K562 (cell line): Measurements from ENCODE around the gene KYAT1. TPM values are rescaled to one million over a fixed set of nuclear protein-coding genes. Genes with fewer than 3 reads are reported as not detected.
A peak's percentile ranks its signal among the peaks of the same experiment; 100 is the strongest.

Source experiments
- MCM2 ChIP-seq: fragments of 450-650 bp; IDR thresholded peaks from 2 replicates; pipeline ENCODE4 v1.6.1; 2017; ENCODE audit warnings: low read depth, mild to moderate bottlenecking
- polyA plus RNA-seq, 8 experiments: library from polyadenylated mRNA; depleted of rRNA in 4 of 8; stranded (reverse) in 5 of 8; unstranded in 3 of 8; fragments of >200 nt; fragmentation: Nextera tagmentation in 2 of 8; fragmentation: Illumina TruSeq in 1 of 8; extraction: Ambion mirVana in 2 of 8; extraction: Trizol in 1 of 8; gene quantifications; 2 replicates each; pipeline versions ENCODE4 v1.2.1 to v1.2.3, GENCODE V29; 2011 to 2014; ENCODE audit warnings: inconsistent platforms in 1 of 8, missing spikeins in 1 of 8
- total RNA-seq, 7 experiments: library from RNA; depleted of rRNA in 6 of 7; stranded (reverse); fragments of >200 nt in 6 of 7; fragmentation: Illumina TruSeq in 2 of 7; extraction: Trizol in 2 of 7; gene quantifications; 2 replicates each; pipeline versions ENCODE4 v1.2.1 to v1.2.3, GENCODE V29; 2011 to 2021; ENCODE audit warnings: low replicate concordance in 1 of 7
- TF ChIP-seq, protein P1 (sequence below): fragments of 250-450 bp; sonication (Bioruptor Pico); IDR thresholded peaks from 2 replicates; pipeline ENCODE4 v1.5.0; 2021; ENCODE audit warnings: mild to moderate bottlenecking, moderate library complexity
- TF ChIP-seq, protein P2 (sequence below): sonication (generic); formaldehyde crosslinking; IDR thresholded peaks from 2 replicates; pipeline ENCODE4 v1.8.1; 2023; ENCODE audit warnings: mild to moderate bottlenecking, missing genetic modification reagents
- TF ChIP-seq, protein P3 (sequence below): fragments of 250-450 bp; sonication (Bioruptor Pico); IDR thresholded peaks from 2 replicates; pipeline ENCODE4 v1.8.0; 2022; ENCODE audit warnings: inconsistent platforms

Gene KYAT1
- total and polyA plus RNA-seq, 9 of the 15 experiments (the other 6 are each of a cell fraction or from before 2014, with no cell fraction given) = 6.4 to 16.8 (median 11.1) TPM

DNA sequence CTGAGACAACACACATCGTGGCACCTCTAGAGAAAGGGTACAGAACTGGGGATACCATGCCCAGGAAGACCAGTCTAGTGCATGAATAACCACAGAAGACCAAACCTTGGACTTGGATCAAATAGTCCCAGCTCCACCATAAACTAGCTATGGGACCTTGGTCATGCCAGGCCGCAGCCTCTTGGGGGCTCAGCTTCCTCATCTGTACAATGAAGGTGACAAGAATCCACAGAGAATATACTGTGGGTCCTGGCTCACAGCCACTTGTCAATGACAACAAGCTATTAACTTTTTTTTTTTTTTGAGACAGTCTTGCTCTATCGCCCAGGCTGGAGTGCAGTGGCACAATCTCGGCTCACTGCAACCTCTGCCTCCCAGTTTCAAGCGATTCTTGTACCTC is 3.9 kb downstream of the KYAT1 start (continued):
- TF ChIP-seq, protein P1, sequence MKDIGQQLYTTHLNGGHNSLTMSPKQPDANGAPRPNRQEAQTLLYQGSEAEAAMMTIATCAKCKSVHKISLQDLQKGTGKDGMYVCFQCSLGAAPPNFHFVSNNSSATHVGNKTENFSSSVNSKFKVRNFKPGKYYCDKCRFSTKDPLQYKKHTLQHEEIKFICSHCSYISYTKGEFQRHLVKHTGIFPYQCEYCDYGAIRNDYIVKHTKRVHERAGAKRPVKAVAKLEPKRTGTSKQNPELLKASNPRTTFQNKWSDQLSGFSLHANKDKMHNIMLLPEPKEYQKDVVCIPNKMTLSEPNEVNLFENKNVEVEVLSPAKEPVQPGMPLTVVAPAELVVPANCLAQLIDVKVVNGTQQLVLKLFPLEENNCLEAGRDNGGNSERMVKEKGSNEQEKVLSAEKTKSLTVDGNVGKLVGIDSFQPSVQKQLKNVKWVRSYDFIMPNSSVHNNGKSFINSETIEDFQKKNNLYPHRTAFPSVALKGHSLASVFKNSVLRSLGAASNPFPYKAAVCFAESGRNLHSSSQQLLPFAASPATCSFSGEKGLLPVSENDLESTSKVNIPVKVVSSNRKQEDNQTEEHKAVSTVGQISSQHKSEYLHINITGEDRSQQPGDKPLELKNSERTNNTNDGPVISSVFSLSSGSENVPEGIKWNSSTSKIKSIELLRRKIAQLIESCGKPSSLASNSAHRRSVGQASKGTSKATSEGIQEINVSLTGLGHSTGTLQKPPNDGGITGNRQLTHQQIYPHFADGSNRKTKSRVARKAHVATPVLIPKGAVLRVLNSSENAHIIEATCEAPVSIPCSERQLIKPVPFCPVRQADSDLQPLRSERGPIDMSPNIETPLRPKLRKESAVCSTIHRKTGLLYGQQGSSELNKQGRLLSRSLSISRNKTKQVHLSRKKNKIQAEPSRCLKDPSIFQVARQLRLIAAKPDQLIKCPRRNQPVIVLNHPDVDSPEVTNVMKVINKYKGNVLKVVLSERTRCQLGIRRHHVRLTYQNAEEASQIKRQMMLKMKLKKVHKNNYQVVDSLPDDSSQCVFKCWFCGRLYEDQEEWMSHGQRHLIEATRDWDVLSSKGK (CRISPR knock-in tag) = no peak
- TF ChIP-seq, protein P2, sequence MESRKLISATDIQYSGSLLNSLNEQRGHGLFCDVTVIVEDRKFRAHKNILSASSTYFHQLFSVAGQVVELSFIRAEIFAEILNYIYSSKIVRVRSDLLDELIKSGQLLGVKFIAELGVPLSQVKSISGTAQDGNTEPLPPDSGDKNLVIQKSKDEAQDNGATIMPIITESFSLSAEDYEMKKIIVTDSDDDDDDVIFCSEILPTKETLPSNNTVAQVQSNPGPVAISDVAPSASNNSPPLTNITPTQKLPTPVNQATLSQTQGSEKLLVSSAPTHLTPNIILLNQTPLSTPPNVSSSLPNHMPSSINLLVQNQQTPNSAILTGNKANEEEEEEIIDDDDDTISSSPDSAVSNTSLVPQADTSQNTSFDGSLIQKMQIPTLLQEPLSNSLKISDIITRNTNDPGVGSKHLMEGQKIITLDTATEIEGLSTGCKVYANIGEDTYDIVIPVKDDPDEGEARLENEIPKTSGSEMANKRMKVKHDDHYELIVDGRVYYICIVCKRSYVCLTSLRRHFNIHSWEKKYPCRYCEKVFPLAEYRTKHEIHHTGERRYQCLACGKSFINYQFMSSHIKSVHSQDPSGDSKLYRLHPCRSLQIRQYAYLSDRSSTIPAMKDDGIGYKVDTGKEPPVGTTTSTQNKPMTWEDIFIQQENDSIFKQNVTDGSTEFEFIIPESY (CRISPR knock-in tag) = peak; percentile 89
- TF ChIP-seq MCM2 = no peak
- TF ChIP-seq, protein P3, sequence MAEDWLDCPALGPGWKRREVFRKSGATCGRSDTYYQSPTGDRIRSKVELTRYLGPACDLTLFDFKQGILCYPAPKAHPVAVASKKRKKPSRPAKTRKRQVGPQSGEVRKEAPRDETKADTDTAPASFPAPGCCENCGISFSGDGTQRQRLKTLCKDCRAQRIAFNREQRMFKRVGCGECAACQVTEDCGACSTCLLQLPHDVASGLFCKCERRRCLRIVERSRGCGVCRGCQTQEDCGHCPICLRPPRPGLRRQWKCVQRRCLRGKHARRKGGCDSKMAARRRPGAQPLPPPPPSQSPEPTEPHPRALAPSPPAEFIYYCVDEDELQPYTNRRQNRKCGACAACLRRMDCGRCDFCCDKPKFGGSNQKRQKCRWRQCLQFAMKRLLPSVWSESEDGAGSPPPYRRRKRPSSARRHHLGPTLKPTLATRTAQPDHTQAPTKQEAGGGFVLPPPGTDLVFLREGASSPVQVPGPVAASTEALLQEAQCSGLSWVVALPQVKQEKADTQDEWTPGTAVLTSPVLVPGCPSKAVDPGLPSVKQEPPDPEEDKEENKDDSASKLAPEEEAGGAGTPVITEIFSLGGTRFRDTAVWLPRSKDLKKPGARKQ (CRISPR knock-in tag) = no peak
